NT2/D1 (cell line): Measurements from ENCODE around the gene VWC2L.

Experiments
- DNase-seq: peaks from one replicate; pipeline ENCODE4 v3.0.0-alpha.2; 2011; ENCODE audit warnings: low read depth, low spot score
- H3K27me3 ChIP-seq: 2 replicates; pipeline ENCODE4 v1.6.0; 2011; ENCODE audit warnings: mild to moderate bottlenecking; ENCODE audit not compliant: insufficient read length, insufficient read depth
- H3K36me3 ChIP-seq: 2 replicates; pipeline ENCODE4 v1.6.1; 2011; ENCODE audit warnings: mild to moderate bottlenecking, low read length, mixed read lengths; ENCODE audit not compliant: insufficient read depth, insufficient read length
- H3K4me1 ChIP-seq: 2 replicates; pipeline ENCODE4 v1.5.1; 2011; ENCODE audit not compliant: insufficient read depth, insufficient read length
- H3K4me3 ChIP-seq: 2 replicates; pipeline ENCODE4 v1.5.1; 2011; ENCODE audit warnings: low read depth; ENCODE audit not compliant: insufficient read length
- H3K9ac ChIP-seq: 2 replicates; pipeline ENCODE4 v1.6.0; 2011; ENCODE audit warnings: low read depth; ENCODE audit not compliant: insufficient read length
- H3K9me3 ChIP-seq: 2 replicates; pipeline ENCODE4 v1.5.1; 2011; ENCODE audit warnings: mild to moderate bottlenecking, low read length; ENCODE audit not compliant: insufficient read depth
- SUZ12 ChIP-seq: IDR thresholded peaks from 2 replicates; pipeline ENCODE4 v1.6.1; 2011; ENCODE audit not compliant: insufficient read length, insufficient read depth; ENCODE audit errors: extremely low read depth
- YY1 ChIP-seq: IDR thresholded peaks from 2 replicates; pipeline ENCODE4 v1.6.1; 2011; ENCODE audit not compliant: insufficient read length, insufficient read depth
- ZNF274 ChIP-seq: IDR thresholded peaks from 2 replicates; pipeline ENCODE4 v1.6.1; 2011; ENCODE audit warnings: mild to moderate bottlenecking, low read depth, low read length

Gene VWC2L

DNA sequence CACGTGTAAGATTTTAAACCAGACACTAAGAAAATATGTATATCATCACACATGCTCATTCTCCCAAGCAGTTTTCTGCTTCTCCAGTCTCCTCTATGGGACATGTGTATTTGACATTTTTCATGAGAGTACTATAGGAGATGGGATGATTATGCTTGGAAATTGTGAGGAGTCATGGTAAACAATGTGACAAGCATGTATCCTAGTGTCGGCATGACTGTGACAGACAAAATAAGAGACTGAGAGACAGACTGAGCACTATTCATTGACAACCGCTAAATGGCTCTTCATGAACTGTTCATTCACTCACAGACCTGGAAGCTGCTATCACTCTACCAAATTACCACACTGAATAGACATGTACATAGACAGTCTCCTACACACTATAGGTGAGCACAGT lies 127.1 kb downstream of the VWC2L start:
- Histone ChIP-seq H3K36me3 (no peaks in the 10 kb centered on the region), H3K4me3 (no peak overlapping the region), H3K4me1 (no peaks in the 10 kb centered on the region), H3K9me3 (no peaks in the 10 kb centered on the region), H3K27me3 (no peaks in the 10 kb centered on the region), H3K9ac (no peak overlapping the region)
- TF ChIP-seq ZNF274 (no peak), YY1 (no peak), SUZ12 (no peak)
- no peak for DNase-seq

DNA sequence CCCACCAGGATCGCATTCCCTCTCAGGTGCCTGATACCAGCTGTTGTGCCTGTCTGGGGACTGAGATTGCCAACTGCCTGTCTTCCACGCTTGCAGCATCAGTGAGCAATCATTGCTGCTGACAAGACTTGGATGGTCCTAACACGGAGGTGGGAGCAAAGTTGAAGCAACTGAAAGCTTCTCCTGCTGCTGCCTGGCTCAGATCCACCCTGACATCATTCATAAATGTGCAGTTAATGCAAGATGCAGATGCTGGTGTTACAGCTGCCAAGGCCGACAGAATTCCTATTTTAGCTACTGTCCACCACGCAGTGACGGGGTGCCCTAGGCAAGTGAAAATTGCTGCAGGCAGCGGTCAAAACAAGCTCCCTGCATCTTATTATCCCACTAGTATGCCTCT lies 131.4 kb downstream of the VWC2L start:
- no peak for DNase-seq
- no peak overlapping the region for H3K9ac ChIP-seq
- no peaks in the 10 kb centered on the region for H3K4me1 ChIP-seq
- H3K27me3 ChIP-seq = no peaks in the 10 kb centered on the region
- no peak for TF ChIP-seq YY1
- no peak for TF ChIP-seq ZNF274
- TF ChIP-seq SUZ12 = no peak
- H3K36me3 ChIP-seq = no peaks in the 10 kb centered on the region
- no peaks in the 10 kb centered on the region for H3K9me3 ChIP-seq
- no peak overlapping the region for H3K4me3 ChIP-seq

DNA sequence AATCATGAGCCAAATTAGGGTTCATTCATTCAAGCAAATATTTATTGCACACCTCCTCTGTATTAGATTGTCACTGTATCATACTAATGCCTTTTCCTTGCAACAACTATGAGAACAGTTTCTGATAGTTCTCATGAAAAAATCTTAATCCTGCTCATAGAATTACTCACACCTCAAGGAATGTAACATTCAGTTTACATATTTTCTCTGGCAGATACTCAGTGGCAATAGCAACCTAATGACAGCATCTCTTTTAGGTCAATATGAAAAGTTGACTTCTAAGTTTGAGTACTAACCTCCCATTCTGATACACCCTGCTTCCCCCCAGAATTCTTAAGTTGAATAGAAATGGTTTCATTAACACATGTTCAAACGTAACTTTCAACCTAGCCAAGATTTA lies 132.0 kb downstream of the VWC2L start:
- no peaks in the 10 kb centered on the region for H3K36me3 ChIP-seq
- no peaks in the 10 kb centered on the region for H3K9me3 ChIP-seq
- no peak for DNase-seq
- no peaks in the 10 kb centered on the region for H3K27me3 ChIP-seq
- no peak for TF ChIP-seq ZNF274
- no peaks in the 10 kb centered on the region for H3K4me1 ChIP-seq
- H3K4me3 ChIP-seq = no peak overlapping the region
- no peak overlapping the region for H3K9ac ChIP-seq

DNA sequence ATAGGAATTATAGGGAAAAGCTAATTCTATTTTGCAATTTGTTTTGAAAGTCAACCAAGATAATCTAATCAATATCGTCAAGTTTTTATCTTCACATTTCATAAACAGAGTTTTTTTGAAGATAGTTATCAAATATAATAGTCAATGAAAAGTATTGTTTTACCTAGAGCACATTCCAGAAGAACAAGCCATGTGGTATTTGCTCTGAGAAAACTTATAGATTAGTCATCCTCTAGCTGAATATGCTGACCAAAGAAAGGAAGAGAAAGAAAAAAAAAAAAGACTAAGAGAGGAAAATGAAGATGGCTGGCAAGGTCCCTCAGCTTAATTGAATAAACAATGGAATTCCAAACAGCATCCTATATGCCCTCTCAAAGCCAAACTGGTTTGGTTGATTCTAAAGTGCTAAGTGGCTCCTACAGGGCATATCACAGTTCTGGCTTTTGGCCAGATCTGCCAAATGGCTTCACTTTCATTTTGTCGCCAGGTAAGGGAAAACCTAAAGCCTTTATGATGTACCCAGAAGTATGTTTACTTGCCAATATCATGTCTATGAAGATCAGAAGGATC lies 132.6 kb downstream of the VWC2L start:
- DNase-seq = no peak
- no peaks in the 10 kb centered on the region for H3K36me3 ChIP-seq
- no peaks in the 10 kb centered on the region for H3K4me1 ChIP-seq
- no peak for TF ChIP-seq YY1
- TF ChIP-seq ZNF274 = no peak
- no peak for TF ChIP-seq SUZ12
- H3K9me3 ChIP-seq = no peaks in the 10 kb centered on the region
- no peaks in the 10 kb centered on the region for H3K27me3 ChIP-seq
- no peak overlapping the region for H3K4me3 ChIP-seq
- H3K9ac ChIP-seq = no peak overlapping the region

DNA sequence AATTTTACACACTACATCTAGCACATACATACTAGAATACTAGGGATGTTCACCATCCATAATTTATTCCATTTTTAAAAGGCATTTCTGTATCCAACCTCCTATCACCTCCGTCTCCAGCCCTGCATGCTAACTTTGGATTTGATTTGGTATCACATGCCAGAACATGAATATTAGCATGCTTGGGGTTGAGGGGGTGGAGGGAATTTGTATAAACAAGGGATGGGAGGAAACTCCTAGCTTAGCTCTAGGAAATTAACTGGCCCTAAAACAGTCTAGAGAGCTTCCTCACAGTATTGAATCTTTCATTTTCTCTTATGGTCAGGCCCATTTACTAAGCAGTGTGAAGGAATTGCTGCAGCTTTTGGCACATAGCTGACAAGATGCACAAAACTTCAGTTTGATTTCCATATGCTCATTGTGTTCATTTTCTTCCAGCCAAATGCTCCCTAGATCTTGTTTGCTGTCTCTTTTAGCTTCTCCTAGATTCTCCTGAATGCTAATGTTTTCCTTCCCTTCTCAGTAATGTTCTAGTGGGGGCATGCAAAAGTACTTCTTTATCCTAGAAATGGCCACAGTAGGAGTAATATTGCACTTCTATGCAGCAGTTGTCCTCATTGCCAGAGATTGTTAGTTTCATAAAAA lies 135.2 kb downstream of the VWC2L start:
- Histone ChIP-seq H3K4me1 (no peaks in the 10 kb centered on the region), H3K9ac (no peak overlapping the region), H3K4me3 (no peak overlapping the region), H3K9me3 (no peaks in the 10 kb centered on the region), H3K36me3 (no peaks in the 10 kb centered on the region), H3K27me3 (no peaks in the 10 kb centered on the region)
- no peak for DNase-seq
- TF ChIP-seq SUZ12 (no peak), YY1 (no peak), ZNF274 (no peak)

DNA sequence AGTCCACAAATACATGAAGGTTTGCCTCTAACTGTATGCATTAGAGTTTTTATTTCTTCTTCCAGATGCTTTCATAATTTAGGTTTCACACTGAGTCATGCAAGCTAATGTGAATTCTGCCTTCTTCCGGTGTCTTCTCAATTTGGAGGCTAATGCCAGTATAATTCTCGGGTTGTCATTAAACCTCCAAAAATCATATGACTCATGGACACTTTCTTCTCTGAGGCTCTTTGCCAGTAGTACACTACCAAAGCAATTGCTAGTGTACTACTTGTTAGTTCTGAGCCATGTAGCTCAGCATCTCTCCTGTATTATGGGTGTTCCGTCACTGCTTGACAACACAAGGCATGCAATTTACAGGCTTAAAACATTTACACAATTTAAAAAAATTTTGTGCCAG lies 137.1 kb downstream of the VWC2L start:
- H3K36me3 ChIP-seq = no peaks in the 10 kb centered on the region
- no peak overlapping the region for H3K9ac ChIP-seq
- H3K4me1 ChIP-seq = no peaks in the 10 kb centered on the region
- no peak for DNase-seq
- no peak for TF ChIP-seq YY1
- no peak for TF ChIP-seq SUZ12
- H3K9me3 ChIP-seq = no peaks in the 10 kb centered on the region
- H3K27me3 ChIP-seq = no peaks in the 10 kb centered on the region
- no peak overlapping the region for H3K4me3 ChIP-seq

DNA sequence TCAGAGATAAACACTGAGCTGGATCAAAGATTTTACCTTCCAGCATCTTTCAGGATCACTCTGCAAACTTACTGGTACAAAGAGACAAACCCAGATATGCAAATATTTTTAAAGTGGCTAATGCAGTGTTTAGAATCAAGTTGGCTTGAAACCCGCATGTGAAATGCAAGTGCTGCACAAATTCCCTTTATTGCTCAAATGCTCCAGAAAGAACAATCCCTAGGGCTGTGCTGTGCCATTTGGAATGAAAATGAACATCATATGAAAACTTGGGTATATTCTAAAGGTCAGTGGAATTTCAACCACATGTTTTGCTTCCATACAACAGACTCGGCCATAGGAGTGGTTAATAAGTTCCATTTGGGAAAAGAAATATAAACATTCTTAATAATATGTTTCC lies 139.1 kb downstream of the VWC2L start:
- no peak for DNase-seq
- no peaks in the 10 kb centered on the region for H3K4me1 ChIP-seq
- no peak overlapping the region for H3K4me3 ChIP-seq
- H3K9ac ChIP-seq = no peak overlapping the region
- H3K9me3 ChIP-seq = no peaks in the 10 kb centered on the region
- H3K27me3 ChIP-seq = no peaks in the 10 kb centered on the region
- no peaks in the 10 kb centered on the region for H3K36me3 ChIP-seq
- TF ChIP-seq ZNF274 (no peak), SUZ12 (no peak), YY1 (no peak)
